HG03439 (cell line): ENCODE results near the gene MAGEL2.

Experiments used
- ATAC-seq: cut with Tn5 transposase; IDR thresholded peaks from one replicate; pipeline ENCODE4 v1.9.1; 2021; ENCODE audit warnings: mild to moderate bottlenecking, moderate library complexity; ENCODE audit not compliant: unreplicated experiment

MAGEL2 gene

DNA sequence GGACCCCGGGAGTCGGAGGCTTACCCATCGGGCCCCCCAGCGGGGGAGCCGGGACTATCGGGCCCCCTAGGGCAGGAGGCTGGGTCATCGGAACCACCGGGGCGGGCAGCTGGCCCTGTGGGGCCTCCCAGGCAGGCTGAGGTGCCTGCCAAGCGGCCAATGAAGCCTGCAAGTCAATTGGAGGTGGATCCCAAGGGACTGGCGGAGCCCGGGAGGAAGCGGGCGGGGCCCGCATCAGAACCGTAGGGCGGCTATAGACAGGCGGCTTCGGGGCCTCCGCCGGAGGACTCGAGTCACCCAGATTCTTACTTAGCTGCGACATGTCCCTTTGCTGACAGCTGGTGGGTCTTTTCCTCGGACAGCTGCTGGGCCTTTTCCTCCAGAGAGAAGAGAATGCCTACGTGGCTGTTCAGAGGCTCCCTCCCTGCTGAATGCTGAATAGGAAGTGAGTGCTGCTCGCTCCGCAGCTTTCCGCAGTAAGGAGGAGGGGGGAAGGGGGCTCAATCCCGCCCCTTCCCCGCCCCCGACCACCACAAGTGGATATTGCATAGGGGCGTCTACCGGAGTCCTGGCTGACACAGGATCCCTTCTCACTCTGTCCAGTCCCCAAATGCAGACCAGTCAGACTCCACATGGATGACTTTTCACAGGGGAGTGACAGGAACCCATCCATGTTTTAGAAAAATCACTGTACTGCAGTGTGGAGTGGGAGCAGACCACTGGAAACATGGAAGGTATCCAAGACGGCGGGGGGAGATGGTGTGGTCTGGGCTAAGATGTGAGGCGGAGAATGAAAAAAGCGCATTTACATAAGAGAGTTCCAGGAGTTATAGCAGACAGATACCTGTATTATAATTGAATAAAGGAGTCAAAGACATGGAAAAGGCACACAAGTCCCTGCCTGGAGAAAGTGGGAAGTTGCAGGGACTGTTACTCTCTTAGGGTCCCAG lies at the start of gene MAGEL2:
TSS of gene MAGEL2 (minus strand) at position 447 of the 950 bp plus-strand sequence. CDS start at position 322, 125 bp downstream.
- ATAC-seq, result no peak

DNA sequence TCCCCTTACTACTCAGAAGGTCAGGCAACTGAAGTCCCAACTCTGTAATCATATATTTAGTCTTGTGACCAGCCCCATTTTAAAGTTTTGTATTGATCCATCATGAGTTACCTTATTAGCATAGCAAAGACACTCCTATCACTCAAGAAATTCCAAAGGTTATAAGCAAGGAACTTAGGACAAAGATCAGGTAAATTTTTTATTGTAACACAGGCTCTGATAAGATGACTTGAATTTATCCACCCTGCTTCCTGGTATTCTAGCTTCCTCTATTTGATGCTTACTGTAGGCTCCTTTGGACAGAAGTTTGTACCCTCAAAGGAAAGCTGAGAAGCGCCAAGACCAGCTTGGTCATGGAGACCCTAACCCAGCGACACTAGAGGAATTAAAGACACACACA lies 47.6 kb upstream of the MAGEL2 start:
- no peak for ATAC-seq

DNA sequence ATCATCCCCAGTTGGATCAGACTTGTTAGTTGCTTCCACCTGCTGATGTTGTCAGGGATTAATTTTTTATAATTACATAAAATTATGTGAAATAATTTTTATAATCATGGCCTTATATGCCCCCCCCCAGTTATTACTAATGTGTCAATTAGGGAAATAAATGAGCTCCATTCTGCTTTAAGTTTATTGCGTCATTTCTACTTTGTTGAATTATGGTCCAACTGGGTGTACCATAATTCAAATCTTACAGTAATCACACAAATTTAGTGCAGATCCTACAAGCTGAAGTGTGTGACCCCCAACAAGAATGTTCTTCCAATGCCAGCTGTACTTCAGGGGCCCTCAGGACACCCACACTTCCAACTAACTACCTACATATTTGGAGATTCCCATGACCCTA lies 46.9 kb upstream of the MAGEL2 start:
- no peak for ATAC-seq

DNA sequence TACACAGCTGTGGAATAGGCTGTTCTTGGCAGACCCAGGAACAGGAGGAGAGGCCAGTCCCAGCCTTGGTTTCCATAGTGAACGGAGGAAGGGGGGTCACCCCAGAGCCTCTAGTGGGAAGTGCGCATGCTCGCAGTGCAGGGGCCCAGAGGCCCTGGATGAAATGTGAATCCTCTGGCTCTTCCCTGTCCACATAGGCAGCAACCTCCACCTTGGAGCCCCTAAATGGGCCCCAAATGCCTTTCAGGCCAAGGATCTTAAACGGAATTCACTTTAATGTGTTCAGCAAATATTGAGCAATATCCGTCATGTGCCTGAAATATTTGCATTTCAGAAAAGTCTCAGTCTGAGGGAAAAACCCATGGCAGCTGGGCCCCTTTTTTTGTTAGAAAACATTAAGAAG lies 42.8 kb upstream of the MAGEL2 start:
- no peak for ATAC-seq

DNA sequence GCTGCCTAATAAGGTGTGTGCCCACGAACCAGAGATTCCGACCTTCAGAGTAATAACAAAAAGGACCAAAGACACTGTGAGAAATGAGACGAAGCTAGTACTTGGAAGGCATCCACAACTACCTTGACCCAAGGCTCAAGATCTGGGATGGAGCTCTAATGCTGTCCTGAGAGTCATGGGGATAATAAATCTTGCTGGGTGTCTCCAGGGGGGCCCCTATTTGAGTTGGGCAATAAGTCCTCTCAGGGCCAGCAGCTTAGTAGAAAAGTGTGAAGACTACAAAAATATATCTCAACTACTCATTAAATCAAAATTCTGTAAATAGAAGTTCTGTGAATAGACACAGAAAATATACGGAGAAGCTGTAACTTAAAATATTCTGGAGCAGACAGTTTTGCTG lies 42.3 kb upstream of the MAGEL2 start:
- no peak for ATAC-seq

DNA sequence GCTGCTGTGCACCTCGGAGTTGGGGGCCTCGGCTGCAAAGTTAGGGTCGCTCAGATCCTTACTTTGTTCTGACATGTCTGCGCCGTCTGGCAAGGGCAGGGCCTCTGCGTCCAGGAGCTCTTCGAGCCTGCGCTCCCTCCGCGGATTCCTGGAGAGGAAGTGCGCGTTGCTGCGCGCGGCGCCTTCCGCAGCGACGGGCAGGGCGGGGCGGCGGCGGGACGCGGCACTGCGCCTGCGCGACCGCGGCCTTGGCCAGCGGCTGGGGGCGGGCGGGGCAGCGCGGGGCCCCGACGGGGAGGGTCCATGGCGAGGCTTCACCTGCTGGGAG lies 39.4 kb upstream of the MAGEL2 start, which contains the start of gene NDN:
TSS of gene NDN (minus strand) at position 163 of the 328 bp plus-strand sequence. CDS start at position 75, 88 bp downstream.
- ATAC-seq, result no peak

DNA sequence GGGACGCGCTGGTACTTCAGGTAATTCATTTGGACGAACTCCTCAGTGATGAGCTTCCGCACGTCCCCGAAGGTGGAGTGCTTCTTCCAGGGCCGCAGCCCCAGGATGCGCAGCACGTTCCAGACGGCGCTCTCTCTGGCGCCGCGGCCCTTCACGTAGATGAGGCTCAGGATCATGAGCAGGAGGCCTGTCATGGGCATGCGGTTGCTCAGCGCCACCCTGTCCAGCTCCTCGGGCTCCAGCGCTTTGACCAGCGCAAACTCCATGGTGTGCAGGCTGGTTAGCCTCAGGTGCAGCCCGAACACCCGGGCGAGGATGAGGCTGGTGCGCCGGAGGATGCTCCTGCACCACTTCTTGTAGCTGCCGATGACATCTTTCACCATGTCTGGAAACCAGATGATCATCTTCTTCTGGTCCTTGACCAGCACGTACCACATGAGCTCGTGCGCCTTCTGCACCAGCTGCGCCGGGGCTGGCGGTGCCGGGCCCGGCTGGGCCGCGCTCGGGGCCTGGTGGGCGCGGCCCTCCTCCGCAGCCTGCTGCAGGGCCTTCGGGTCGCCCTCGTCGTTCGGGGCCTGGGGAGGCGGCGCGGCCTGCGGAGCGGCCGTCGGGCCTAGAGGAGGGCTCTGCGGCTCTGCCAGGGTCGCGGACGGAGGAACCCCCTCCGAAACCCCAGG lies 38.9 kb upstream of the MAGEL2 start:
- ATAC-seq, result no peak

DNA sequence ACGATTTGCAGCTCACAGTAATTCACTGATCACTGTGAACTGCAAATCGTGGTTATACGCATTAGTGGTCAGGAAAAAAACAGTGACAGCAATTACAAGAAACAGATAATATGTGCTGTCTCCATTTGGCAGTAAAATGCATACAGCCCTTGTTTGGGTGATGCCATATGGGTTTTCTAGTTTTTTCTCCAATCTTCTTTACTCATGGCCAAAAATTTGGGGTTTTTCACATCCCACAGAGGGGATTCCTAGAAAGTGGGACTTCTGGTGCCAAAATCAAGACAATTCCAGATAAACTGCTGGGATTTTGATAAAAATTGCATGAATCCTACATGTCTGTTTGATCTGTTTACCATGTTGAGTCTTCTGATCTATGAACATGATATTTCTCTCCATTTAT lies 23.8 kb upstream of the MAGEL2 start:
- no peak for ATAC-seq

DNA sequence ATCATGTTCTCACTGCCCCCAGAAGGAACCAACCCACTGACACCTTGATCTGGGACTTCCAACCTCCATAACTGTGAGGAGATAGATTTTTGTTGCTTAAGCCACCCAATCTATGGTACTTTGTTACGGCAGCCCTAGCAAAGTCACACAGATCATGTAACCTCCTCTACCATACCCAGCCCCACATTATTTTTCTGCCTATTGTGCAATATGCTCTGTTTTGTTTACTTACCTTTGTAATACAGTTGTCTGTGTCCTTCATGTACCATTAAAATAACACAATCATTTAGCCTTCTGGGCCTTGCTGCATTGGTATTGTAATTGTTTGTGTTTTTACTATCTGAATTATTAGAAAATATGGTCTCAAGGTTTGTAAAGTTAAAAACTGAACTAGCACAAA lies 23.3 kb upstream of the MAGEL2 start:
- no peak for ATAC-seq

DNA sequence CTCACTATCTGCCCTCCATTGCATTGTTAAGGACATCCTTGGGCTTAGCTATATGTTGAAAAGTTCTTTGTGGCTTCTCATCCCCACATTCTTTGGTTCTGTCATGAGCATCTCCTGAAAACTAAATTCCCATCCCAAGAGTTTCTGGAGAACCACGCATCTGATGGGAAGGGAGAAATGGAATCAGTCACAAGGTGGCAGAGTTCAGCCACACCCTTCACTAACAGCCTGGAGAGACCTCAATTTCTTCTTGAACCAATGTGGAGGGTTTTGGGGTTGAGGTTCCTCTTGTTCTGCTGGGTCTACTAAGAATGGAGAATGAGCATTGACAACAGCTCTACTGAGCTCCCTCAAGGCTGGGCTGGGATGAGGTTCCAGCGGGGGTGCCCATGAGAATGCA lies 15.6 kb upstream of the MAGEL2 start:
- no peak for ATAC-seq

DNA sequence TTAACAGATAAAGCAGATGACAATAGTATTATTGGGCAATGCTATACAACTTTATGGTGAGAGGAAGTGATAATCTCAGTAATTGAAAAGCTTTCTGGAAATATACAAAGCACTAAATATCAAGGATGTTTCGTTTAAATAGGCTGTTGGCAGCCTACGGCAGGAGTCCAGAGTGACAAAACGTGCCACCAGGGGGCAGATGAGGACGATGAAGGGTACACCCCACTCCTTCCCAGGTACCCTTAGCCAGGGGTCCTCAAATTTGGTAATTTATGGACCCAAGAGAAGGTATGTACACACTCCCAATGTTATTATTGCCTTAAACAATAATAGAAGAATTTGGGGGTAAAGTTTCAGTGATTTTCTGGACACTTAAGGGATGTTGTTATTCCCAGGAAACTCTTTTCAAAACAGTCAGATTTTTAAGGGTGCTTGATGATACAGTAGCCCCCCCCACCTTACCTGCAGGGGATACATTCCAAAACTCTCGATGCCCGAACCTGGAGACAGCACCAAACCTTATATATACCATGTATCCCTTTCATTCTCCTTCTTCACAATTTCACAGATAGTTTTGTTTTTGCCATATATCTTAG lies 1.4 kb upstream of the MAGEL2 start:
- no peak for ATAC-seq

DNA sequence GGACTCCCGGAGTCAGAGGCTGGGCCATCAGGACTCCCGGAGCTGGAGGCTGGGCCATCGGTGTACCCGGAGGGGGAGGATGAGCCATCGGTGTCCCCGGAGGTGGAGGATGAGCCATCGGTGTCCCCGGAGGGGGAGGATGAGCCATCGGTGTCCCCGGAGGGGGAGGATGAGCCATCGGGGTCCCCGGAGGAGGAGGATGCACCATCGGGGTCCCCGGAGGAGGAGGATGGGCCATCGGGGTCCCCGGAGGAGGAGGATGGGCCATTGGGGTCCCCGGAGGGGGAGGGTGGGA lies 719 bp downstream of the MAGEL2 start:
- ATAC-seq, result no peak

DNA sequence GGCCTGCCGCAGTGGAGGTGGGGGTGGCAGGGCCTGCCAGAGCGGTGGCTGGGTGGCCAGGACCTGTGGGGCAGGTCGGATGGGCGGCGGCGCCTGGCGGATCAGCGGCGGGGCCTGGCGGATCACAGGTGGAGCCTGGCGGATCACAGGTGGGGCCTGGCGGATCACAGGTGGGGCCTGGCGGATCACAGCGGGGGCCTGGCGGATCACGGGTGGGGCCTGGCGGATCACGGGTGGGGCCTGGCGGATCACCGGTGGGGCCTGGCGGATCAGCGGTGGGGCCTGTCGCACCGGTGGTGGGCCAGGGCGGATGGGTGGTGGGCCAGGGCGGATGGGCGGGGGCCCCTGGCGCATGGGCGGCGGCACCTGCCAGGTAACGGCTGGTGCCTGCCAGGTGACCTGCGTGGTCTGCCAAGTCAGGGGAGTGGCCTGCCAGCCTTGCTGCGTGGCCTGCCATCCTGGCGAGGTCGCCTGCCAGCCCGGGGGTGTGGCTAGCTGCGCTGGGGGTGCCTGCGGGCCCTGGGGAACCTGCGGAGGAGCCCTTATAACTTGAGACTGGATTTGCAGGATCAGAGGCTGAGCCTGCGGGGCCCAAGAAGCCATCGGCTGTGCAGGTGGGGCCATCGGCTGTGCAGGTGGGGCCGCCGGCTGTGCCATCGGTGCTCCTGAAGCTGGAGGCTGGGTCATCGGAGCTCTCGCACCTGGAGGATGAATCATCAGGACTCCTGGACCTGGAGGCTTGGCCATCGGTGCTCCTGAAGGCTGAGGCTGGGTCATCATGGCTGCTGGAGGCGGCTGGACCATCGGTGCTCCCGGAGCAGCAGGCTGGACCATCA lies 1.3 kb downstream of the MAGEL2 start:
- ATAC-seq, result no peak

DNA sequence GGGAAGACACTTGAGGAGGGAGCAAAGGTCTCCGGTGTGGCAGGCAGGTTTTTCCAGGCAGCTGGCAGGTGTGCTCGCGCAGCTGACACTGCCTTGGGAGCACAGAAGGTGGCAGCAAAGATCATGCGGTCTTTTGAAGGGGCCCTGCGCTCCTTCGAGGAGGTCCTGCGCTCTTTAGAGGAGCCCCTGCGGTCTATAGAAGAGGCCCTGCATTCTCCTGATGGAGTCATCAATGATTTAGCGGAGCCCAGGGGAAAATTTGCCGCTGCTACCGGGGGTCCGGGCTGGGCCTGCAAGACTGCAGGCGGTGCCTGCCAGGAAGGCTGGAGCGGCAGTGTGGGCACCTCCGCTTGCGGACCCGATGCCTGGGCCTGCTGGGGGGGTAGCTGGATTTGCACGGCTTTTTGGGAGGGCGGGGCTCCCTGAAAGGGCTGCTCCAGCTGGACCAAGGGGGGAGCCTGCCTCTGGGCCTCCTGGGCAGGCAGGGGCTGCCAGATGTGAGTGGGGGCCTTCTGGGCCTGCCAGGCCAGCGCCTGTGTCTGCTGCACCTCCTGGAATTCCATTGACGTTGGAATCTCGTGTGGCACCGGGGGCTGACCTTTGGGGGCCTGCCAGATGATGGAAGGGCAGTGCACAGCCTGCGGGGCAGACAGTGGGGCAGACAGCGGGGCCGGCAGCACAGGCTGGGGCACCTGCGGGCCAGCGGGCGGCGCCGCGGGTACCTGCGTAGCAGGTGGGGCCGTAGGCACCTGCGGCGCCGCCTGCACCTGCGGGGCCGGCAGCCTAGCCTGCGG lies 2.1 kb downstream of the MAGEL2 start:
- ATAC-seq, result no peak

DNA sequence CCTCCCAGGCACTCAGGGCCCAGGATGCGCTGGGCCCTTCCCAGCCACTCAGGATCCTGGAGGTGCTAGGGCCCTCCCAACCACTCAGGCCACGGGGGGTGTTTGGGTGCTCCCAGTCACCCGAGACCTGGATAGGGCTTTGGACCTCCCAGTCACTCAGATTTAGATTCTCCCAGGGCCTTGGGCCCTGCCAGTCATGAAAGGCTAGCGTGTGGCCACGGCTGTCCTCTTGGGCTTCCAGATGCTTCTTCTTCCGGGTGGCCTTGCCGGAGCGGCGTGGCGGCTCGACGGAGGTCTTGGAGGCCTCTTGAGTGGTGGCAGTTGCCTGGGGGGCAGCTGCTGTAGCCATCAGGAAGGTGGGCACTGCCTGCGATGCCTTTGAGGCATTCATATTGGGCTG lies 2.8 kb downstream of the MAGEL2 start:
- no peak for ATAC-seq

DNA sequence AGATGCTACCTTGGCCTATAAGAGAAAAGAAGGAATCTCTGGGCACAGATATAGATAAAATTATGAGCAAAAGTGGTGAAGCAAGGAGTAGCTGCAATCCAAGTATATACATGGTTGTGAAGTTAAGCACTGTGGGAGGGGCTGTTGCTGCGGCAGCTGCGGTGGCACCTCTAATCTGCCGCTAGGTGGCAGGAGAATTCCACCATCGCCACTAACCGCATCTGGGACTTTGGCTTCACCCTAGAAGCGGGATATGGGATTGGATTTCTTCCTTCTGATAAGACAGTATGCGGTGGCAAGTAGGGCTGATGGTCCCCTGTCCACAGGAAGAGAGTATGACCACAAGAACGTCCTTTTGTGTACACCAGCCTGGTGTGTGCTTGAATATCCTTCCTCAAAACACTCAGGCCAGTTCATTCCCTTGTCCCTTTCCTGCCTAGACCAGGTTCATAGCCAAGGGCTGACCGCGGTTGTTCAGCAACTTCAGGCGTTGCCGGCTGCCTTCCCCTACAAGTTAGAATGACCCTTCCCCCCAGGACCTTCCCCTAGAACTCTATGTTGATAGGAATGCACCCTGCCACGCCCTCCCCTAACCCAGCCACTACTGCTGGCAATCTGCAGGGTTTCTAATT lies 5.1 kb downstream of the MAGEL2 start:
- no peak for ATAC-seq

DNA sequence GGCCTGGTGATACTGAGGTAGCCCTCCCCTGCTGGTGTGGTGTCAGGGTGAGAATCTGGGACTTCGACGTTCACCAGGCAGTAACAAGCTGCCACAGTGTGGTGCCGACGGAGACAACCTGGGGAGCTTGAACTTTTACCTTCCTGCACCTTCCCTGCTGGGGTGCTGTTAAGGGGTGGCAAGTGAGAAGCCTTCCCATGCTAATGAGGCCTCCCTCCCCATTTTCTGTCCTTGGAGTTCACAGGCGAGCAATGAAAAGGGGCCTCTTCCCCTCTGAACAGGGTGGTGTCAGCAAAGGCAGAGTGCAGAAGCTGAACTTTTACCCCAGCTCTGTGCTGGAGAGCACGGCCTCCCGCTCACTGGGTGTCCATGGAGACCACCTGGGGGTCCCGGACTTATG lies 13.5 kb downstream of the MAGEL2 start:
- no peak for ATAC-seq

DNA sequence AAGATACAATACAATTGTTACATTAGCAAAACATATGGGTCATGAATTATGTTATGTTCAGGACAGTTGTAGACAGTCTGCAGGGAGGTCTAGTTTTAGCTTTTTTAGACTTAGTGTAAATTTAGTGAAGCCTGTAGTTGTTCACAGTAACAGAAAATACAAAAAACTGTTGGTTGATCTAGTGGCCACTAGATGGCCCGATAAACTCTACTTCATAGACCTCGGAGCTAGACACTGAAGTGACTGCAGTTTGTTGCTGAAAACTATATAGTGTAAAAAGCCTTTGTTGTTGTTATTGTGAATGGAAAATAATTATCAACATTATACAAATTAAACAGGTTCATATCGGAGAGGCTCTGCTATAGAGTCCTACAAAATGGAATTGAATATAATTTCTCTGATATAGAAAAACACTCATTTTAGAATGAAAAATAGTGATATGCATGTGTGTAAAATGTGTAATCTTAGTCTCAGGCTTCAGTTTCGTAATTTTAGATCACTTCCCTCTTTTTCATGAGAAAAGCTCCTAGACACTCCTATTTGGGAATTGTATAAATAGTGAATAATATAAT lies 18.3 kb downstream of the MAGEL2 start:
- ATAC-seq, result no peak

DNA sequence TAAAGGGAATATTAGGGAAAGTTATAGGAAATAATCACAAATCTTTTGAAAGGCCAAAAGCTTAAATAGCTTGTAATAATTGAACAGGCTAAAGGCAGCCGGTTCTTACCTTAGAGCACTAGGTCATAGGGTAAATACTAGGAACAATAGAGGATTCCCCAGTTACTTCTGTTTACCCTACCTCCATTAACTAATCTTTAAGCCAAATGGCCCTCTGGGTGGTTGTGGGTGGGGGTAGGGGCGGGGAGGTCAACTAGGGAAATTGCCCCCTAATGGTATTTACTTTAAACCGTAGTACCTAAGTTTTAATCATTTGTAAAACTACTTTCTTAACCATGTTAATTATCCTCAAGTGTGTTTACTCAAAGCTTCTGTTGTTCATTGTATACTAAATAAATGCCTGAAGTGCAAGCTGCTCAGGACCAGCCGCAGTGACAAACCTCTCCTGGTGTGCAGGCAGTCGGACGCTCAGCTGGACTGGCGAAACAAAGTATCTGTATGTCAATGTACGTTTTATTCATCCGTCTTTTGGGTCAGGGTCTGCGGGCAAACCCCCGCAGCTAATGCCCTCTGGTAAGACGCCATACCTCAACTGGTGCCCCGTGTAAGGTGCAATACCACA lies 18.9 kb downstream of the MAGEL2 start:
- no peak for ATAC-seq
